Activated CD4-positive, alpha-beta T cell treated with anti-CD3 and anti-CD28 coated beads, Interleukin-2, amount 50 U/mL, for 1 hour (primary cell): Measurements from ENCODE around the gene MCF2L2.
"Not testable (repeated sequence)": the region's sequence is repeated elsewhere in the genome, so short reads cannot be mapped to it uniquely, and the experiment has no call there.

Experiments
- DNase-seq: peaks from one replicate; pipeline ENCODE4 v3.0.0-alpha.2; 2020

The MCF2L2 gene

DNA sequence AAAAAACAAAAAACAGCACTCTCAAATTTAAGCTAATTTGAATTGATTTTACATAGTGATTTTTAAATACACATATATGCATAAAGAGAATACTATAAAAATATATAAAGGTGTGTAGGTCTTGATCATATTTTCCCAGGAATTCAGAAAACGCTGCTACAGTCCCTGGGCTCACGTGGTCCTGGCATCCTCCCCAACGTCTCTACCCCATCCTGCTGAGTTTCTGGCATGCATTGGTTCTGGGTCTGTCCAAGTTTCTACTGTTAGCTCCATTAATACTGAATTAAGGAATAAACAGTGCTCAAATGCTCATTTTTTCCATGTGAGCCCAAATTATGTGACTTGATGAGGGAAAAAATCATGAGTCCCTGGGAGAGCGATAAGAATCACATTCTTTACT is 233.2 kb downstream of the MCF2L2 start:
- DNase-seq, result no peak

DNA sequence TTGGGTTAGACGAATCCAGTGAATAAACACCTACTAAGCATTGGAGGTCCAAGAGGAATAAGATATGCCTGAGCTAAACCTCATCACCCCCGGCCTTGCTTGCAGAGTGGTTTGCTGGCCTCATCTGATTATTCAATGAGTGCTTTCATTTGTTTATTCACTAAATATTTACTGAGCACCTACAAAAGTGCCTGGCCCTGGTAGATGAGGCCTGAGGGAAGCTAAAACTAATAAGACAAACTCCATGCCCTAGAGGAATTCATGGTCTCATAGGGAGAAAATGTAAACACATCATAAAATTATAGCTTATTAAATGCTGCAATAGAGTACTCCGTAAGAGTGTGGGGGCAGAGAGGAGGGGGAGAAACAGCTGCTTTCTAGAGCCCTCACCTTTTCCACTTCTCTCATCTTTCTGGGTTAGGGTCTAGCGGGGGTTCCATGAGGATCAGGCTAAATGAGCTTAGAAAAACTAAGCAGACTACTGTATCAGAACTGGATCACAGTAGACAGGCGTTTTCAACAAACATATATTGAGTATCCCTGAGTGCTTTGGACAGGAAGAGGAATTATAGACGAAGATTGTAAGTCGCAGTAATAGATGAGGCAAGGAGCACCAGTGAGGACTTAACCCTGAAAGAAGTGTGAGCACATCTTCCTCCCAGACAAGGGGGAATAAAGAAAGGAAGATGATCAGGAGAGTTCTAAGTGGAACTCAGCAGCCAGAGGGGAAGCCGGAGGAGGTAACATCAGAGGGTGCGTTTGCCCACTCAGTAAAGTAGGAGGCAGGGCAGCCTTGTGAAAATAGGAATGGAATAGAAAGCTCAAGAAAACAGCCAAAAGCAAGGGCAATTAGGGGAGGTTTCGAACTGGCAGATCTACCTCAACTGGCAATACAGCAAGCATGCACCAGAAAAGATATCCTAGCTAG is 234.4 kb downstream of the MCF2L2 start:
- no peak for DNase-seq

DNA sequence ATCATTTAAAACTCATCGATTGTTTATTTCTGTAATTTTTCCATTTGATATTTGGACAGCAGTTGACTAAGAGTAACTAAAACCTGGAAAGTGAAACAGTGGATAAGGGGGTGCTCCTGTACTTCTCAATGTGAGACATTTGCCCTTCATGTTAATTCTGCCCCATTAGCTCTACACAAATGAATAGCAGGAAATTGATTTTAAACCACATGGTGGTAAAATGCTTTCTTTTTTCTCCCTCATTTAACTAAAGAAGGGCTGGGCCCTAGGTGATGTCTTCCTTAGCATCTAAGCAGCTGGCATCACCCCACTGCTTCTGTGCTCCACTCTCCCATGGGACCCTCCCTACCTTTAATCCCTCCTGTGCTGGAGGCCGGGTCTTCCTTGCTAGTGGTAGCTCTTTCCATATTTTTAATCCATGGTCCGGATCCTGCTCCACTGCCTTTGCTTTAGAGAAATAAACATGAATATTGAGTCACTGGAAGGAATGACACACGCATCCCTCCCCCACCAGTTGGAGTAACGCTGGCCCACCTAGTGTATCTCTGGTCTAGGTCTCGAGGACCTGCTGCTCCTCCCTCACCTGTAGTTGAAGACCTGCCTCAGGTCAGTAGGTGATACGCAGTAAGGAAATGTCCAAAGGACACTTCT is 235.6 kb downstream of the MCF2L2 start:
- no peak for DNase-seq

- no peak for DNase-seq
These were observed 238.8 kb downstream of the MCF2L2 start for GRCh38 chr3:183189641-183190040.

DNA sequence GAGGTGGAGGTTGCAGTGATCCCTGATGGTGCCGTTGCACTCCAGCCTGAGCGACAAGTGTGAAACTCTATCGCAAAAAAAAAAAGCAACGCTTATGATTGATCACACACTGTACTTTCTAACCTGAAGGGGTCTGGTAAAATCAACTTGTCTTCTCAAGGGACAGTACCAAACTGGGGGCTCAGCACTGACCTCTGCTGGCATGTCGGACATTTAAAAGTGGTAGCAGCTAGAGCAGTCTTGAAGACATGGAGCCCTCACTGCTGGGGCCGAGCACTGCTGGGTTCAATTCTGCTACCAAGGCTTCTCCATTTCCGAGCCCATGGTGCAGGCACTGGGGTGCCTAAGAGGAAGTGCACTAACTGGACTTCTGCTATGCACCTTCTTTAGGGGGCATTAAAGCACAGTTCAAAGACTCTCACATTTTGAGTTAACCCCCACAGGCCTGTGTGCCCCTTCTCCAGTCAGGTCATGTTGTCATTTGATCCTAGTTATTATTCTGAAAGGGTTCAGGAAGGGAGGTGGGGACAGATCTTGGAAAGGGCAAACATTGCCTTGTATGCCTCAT is 239.4 kb downstream of the MCF2L2 start:
- peak; percentile 13 for DNase-seq

DNA sequence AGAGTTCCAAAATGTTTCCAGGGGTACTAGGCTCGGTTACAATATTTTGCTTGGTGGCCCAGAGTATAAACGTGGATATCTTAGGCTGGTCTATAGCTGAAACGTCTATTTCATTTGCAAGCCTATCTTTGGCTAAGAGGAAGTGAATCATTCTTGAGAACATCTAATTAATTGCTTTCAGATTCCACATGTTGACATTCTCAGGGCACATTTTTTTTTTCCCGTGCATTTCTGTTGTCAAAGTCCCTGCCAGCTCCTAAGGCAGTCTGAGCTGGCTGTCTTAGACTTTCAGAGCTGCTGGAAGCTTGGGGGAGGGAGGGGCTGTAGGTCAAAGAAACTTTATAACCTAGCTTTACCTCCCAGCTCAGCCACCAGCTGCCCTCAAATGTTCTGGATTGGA is 242.7 kb downstream of the MCF2L2 start:
- no peak for DNase-seq

GRCh38 chr3:183182732-183183610 is 245.4 kb downstream of the MCF2L2 start:
- no peak for DNase-seq

DNA sequence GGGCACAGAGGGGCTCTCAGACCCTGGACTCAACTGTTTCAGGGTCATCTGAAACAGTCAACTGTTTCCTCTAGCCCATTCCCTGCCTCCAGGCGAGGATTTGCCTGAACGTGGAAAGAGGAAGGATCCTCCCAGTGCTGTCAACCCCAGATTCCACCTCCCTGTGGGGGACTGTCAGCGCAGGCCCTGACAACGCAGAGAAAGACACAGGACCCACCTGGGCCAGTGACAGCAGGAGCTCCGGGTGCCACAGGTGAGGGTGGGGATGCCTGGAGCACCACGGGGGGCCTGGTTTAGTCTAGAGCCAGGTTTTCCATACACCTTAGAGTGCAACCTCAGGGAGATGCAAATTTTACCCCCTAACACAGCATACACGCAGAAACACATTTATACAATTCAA is 246.3 kb downstream of the MCF2L2 start:
- DNase-seq, result no peak

DNA sequence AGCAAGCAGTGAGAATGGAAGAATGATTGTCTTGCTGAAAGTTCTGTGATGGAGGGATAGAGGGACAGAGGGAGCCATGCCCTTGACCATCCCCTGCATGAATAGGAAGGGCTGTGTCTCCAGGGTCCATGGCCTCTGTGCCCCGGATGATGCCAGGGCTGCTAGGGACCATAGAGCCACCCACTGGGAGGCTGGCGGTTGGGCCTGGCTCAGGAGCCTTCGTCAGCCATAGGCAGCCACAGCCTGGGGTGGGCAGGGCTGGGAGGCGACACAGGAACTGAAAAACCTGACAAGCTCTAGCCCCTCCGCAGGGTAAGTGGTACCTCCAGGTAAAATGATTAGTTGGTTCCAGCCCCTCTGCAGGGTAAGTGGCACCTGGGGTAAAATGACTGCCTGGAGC is 246.8 kb downstream of the MCF2L2 start:
- no peak for DNase-seq

DNA sequence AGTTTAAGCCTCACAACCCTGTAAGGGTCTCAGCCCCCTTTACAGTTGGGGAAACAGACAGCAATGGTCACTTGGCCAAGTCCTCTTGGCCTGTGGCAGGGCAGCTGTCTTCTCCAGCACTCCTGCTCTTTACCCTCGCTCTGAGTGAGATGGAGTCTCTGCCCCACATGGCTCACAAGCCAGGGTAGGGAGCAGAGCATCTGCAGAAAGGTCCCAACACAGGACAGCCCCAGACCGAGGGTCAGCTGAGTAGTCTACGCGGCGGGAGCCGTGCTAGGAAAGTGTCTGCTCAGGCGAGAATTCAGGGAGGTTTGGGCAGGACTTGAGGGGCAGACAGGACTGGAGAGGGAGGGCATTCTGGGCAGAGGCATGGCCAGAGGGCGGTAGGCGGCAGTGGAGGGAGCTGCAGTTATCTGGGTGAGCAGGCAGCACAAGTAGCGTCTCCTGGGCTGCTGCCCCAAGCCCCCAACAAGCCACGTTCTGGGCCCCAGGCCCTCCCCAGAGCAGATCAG is 247.6 kb downstream of the MCF2L2 start:
- DNase-seq, result no peak

GRCh38 chr3:183180110-183180783 is 248.2 kb downstream of the MCF2L2 start:
- DNase-seq, result no peak

DNA sequence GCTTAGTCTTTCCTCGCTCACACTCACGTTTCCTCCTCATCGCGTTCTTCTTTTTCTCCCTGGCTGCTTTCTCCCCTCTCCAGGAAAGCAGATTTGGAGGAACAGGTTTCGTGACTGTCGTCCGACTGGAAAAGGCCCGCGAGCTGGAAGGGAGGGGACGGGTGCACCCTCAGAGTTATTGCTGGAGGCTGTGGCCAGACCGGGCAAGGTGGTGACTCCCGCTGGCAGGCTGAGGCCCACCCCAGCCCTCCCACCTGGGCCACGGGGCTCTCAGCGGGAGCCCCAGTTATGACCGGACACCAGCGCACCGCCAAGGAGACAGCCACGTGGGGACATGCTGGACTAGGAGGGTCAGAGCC is 248.9 kb downstream of the MCF2L2 start:
- not testable (repeated sequence) for DNase-seq

GRCh38 chr3:183178833-183179549 is 249.4 kb downstream of the MCF2L2 start:
- peak; percentile 17 for DNase-seq

DNA sequence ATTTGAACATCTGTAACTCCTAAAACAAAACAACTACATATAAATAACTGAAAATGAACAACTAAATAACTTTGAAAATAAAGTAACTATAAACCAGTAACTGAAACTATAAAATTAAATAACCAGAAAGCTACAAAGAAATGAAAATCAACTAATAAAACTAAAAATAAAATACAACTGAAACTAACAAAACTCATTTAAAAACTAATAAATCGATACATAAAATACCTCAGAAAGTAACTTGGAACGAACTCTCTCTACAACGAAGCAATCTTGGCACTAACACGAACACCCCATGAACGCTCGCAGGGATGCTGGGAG is 249.9 kb downstream of the MCF2L2 start:
- no peak for DNase-seq

GRCh38 chr3:183172051-183172639 is 256.3 kb downstream of the MCF2L2 start:
- no peak for DNase-seq

DNA sequence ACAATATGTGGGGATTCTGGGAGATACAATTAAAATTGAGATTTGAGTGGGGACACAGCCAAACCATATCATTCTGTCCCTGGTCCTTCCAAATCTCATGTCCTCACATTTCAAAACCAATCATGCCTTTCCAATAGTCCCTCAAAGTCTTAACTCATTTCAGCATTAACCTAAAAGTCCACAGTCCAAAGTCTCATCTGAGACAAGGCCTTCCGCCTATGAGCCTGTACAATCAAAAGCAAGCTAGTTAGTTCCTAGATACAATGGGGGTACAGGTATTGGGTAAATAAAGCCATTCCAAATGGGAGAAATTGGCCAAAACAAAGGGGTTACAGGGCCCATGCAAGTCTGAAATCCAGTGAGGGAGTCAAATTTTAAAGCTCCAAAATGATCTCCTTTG is 260.4 kb downstream of the MCF2L2 start:
- DNase-seq, result not testable (repeated sequence)

DNA sequence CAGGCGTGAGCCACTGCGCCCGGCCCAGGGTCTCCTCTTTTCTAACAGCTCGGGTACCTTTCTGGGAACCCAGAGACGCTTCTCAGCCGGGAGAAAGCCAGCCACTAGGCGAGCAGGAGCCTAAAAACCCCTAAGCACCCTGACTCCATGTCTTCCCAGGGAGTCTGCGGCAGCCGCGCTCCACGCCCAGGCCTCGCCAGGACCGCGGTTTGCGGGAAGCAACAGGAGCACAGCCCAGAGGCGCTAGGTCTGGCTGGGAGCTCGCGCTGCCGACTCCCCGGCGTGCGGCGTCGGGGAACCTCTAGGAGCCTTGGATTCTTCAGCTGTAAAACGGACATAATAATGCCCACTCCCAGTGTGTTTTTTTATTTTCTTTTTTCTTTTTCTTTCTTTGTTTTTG is 264.9 kb downstream of the MCF2L2 start:
- DNase-seq, result no peak

DNA sequence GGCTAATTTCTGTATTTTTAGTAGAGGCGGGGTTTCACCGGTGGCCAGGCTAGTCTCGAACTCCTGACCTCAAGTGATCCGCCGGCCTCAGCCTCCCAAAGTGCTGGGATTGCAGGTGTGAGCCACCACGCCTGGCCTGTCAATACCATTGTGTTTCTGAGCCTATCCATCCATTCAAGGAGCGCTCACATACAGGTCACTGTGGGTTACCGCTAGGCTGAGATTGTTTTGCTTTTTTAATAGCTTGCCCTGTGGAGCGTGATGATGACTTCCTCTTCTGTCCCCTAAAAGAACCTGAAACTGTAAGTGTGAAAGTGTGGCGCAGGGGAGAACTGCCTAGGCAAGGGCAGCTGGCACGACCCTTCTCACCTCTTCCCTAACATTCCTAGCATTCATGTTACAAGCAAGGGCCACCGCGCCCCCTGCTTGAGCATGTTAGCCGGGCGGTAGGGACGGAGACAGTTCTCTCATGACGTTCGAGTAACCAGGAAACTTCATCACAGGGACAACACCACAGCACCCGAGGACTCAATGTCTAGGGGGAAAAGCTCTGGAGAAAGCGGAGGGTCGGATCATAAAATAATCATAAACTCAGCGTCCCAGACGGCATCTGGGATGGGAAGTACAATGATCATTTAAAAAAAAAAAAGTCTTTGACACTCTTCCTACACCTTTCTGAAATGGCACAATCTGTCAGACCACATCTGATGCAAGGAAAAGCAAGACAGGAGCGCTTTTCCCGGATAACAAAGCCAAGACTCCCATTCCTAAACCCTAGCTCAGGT is 266.7 kb downstream of the MCF2L2 start:
- peak; percentile 6 for DNase-seq

- DNase-seq, result no peak
These were observed 267.8 kb downstream of the MCF2L2 start for GRCh38 chr3:183160616-183161015.

DNA sequence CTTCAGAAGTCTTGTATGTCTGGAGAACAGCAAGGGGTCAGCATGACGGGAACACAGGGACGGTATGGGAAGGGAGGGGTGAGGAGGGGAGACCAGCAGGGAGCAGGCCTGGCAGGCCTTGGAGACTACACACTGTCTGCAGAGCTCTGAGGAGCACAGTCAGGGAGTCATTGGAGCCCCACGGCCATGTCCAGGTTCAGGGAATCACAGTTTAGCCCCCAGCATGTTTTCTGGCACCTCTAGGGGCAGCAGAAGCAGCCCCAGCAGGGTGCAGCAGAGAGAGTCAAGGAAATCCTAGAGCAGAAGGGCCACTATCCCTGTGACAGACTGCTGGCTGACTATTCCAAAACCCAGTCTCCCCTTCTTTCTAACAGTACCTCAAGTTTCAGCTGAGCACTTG is 269.1 kb downstream of the MCF2L2 start:
- no peak for DNase-seq
